ENCODE data around the gene MSANTD4. TPM values are rescaled to one million over a fixed set of nuclear protein-coding genes. Genes with fewer than 3 reads are reported as not detected.
"Not testable (repeated sequence)": the region's sequence is repeated elsewhere in the genome, so short reads cannot be mapped to it uniquely, and the experiment has no call there.

MSANTD4 gene
- total and polyA plus RNA-seq, 2 experiments from 2014 or later: 9.8 to 22.6 TPM

DNA sequence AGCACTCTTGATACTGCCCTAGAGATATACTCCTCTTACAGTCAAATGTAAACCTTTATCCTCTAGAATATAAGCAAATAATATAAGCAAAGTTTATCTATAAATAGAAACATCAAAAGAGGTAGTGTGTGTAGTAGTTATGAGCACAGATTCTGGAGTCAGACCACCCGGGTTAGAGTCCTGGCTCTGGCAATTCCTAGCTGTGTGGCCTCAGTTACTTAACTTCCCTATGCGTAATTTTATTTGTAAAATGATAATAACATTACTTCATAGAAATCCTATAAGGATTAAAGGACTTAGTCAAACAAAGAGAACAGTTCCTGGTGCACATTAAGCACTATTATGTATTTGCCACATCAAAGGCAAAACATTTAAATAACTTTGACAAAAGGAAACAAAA is 7.0 kb downstream of the MSANTD4 start:
- 100% methylated on average over 2 of the region's 2 CpGs for WGBS, 2 experiments (ENCODE audit: low coverage in 1 of 2, low lambda C conversion rate in 2 of 2, missing lambda C conversion rate in 2 of 2)
- TF ChIP-seq EZH2phosphoT487 (IDR thresholded peaks at IDR 0.05; ENCODE audit: insufficient read depth, low read depth): no peak
- no peak for TF ChIP-seq EZH2 (IDR thresholded peaks at IDR 0.05; ENCODE audit: insufficient read depth, poor library complexity, severe bottlenecking)
- Histone ChIP-seq H4K20me1 (ENCODE audit: insufficient read depth) (no peaks in the 10 kb centered on the region), H3K79me2 (ENCODE audit: insufficient read depth) (peaks cover 89% of the 10 kb centered on the region), H3K36me3 (ENCODE audit: low read depth) (peaks cover 8% of the 10 kb centered on the region), H2AFZ (no peak overlapping the region), H3K9me3 (ENCODE audit: low read depth) (no peaks in the 10 kb centered on the region), H3K4me1 (ENCODE audit: insufficient read depth) (peaks cover 5% of the 10 kb centered on the region; the same call in 1 of the 2 replicates), H3K9me2 (ENCODE audit: insufficient read depth) (no peaks in the 10 kb centered on the region), H3K27me3 (replicated peaks; ENCODE audit: insufficient read depth) (no peaks in the 10 kb centered on the region), H3K27ac (no peak overlapping the region), H3K4me3 (no peak overlapping the region), H3K4me2 (ENCODE audit: unreplicated experiment) (no peak overlapping the region), H3K9ac (no peak overlapping the region), H3F3A (ENCODE audit: insufficient read depth) (no peaks in the 10 kb centered on the region)
- no peak for DNase-seq
- in situ Hi-C loops (cut with MboI): no loop called here

GRCh38 chr11:106014620-106015019 is 7.4 kb downstream of the MSANTD4 start:
- 84% methylated on average over 2 of the region's 2 CpGs for WGBS, 2 experiments (ENCODE audit: low coverage in 1 of 2, low lambda C conversion rate in 2 of 2, missing lambda C conversion rate in 2 of 2)
- Histone ChIP-seq H3K79me2 (ENCODE audit: insufficient read depth) (peaks cover 84% of the 10 kb centered on the region), H3F3A (ENCODE audit: insufficient read depth) (no peaks in the 10 kb centered on the region)

GRCh38 chr11:106014035-106014434 is 8.0 kb downstream of the MSANTD4 start:
- Histone ChIP-seq H3K27ac (no peak overlapping the region), H2AFZ (no peak overlapping the region), H3F3A (ENCODE audit: insufficient read depth) (no peaks in the 10 kb centered on the region), H3K79me2 (ENCODE audit: insufficient read depth) (peaks cover 83% of the 10 kb centered on the region), H4K20me1 (ENCODE audit: insufficient read depth) (no peaks in the 10 kb centered on the region), H3K4me3 (no peak overlapping the region), H3K4me1 (ENCODE audit: insufficient read depth) (peaks cover 5% of the 10 kb centered on the region; the same call in 1 of the 2 replicates), H3K9me2 (ENCODE audit: insufficient read depth) (no peaks in the 10 kb centered on the region), H3K9me3 (ENCODE audit: low read depth) (no peaks in the 10 kb centered on the region), H3K9ac (no peak overlapping the region), H3K36me3 (ENCODE audit: low read depth) (peaks cover 18% of the 10 kb centered on the region), H3K27me3 (replicated peaks; ENCODE audit: insufficient read depth) (no peaks in the 10 kb centered on the region), H3K4me2 (ENCODE audit: unreplicated experiment) (no peak overlapping the region)
- DNase-seq: no peak
- no peak for TF ChIP-seq EZH2phosphoT487 (IDR thresholded peaks at IDR 0.05; ENCODE audit: insufficient read depth, low read depth)
- TF ChIP-seq EZH2 (IDR thresholded peaks at IDR 0.05; ENCODE audit: insufficient read depth, poor library complexity, severe bottlenecking): no peak
- WGBS, 2 experiments (ENCODE audit: low coverage in 1 of 2, low lambda C conversion rate in 2 of 2, missing lambda C conversion rate in 2 of 2): 98 to 100% methylated on average over 2 of the region's 2 CpGs
- in situ Hi-C loops (cut with MboI): no loop called here

More at GRCh38 chr11:106014620-106015019, 7.4 kb downstream of the MSANTD4 start:
- in situ Hi-C loops (cut with MboI): no loop called here
- Histone ChIP-seq H4K20me1 (ENCODE audit: insufficient read depth) (no peaks in the 10 kb centered on the region), H3K27me3 (replicated peaks; ENCODE audit: insufficient read depth) (no peaks in the 10 kb centered on the region), H2AFZ (no peak overlapping the region), H3K4me1 (ENCODE audit: insufficient read depth) (peaks cover 5% of the 10 kb centered on the region; the same call in 1 of the 2 replicates), H3K9me2 (ENCODE audit: insufficient read depth) (no peaks in the 10 kb centered on the region), H3K9me3 (ENCODE audit: low read depth) (no peaks in the 10 kb centered on the region), H3K9ac (no peak overlapping the region), H3K4me2 (ENCODE audit: unreplicated experiment) (no peak overlapping the region), H3K27ac (no peak overlapping the region), H3K4me3 (no peak overlapping the region), H3K36me3 (ENCODE audit: low read depth) (peaks cover 12% of the 10 kb centered on the region)
- TF ChIP-seq EZH2phosphoT487 (IDR thresholded peaks at IDR 0.05; ENCODE audit: insufficient read depth, low read depth) (no peak), EZH2 (IDR thresholded peaks at IDR 0.05; ENCODE audit: insufficient read depth, poor library complexity, severe bottlenecking) (no peak)
- DNase-seq: no peak

DNA sequence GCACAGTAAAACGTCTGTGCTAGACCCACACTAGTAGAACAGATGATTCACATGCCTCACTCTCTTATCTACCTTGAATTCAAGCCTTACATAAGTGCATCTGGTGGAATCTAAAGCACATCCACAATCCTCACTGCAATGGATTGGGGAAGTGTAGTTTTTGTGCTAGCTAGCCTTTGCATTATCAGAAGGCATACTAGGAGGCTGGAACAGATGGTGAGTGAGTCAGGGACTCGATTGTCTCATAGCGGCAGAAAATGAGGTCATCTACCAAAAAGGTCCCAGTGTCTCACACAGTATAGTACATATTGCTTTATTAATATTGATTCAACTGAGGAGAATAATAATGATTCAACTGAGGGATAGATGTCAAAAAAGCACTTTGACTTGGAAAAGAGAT is 9.3 kb downstream of the MSANTD4 start:
- Histone ChIP-seq H3K4me2 (ENCODE audit: unreplicated experiment) (no peak overlapping the region), H3K36me3 (ENCODE audit: low read depth) (peaks cover 30% of the 10 kb centered on the region), H3K9ac (no peak overlapping the region), H2AFZ (no peak overlapping the region), H3K27me3 (replicated peaks; ENCODE audit: insufficient read depth) (no peaks in the 10 kb centered on the region), H3F3A (ENCODE audit: insufficient read depth) (no peaks in the 10 kb centered on the region), H3K79me2 (ENCODE audit: insufficient read depth) (peaks cover 83% of the 10 kb centered on the region), H3K9me2 (ENCODE audit: insufficient read depth) (no peaks in the 10 kb centered on the region), H3K9me3 (ENCODE audit: low read depth) (no peaks in the 10 kb centered on the region), H4K20me1 (ENCODE audit: insufficient read depth) (no peaks in the 10 kb centered on the region), H3K27ac (no peak overlapping the region), H3K4me3 (no peak overlapping the region), H3K4me1 (ENCODE audit: insufficient read depth) (peaks cover 5% of the 10 kb centered on the region; the same call in 1 of the 2 replicates)
- TF ChIP-seq EZH2phosphoT487 (IDR thresholded peaks at IDR 0.05; ENCODE audit: insufficient read depth, low read depth) (no peak), EZH2 (IDR thresholded peaks at IDR 0.05; ENCODE audit: insufficient read depth, poor library complexity, severe bottlenecking) (no peak)
- WGBS, 2 experiments (ENCODE audit: low coverage in 1 of 2, low lambda C conversion rate in 2 of 2, missing lambda C conversion rate in 2 of 2): 60 to 72% methylated on average over 3 of the region's 3 CpGs
- DNase-seq: peak; percentile 54
- in situ Hi-C loops (cut with MboI): no loop called here

- H3K4me3 ChIP-seq: no peak overlapping the region
- no peak overlapping the region for H2AFZ ChIP-seq
- H3K4me1 ChIP-seq (ENCODE audit: insufficient read depth): peaks cover 5% of the 10 kb centered on the region; the same call in 1 of the 2 replicates
- 95 to 97% methylated on average over 2 of the region's 2 CpGs for WGBS, 2 experiments (ENCODE audit: low coverage in 1 of 2, low lambda C conversion rate in 2 of 2, missing lambda C conversion rate in 2 of 2)
- in situ Hi-C loops (cut with MboI): no loop called here
- TF ChIP-seq EZH2phosphoT487 (IDR thresholded peaks at IDR 0.05; ENCODE audit: insufficient read depth, low read depth) (no peak), EZH2 (IDR thresholded peaks at IDR 0.05; ENCODE audit: insufficient read depth, poor library complexity, severe bottlenecking) (no peak)
- H3K9me3 ChIP-seq (ENCODE audit: low read depth): no peaks in the 10 kb centered on the region
- no peaks in the 10 kb centered on the region for H3K9me2 ChIP-seq (ENCODE audit: insufficient read depth)
- H3K9ac ChIP-seq: no peak overlapping the region
- no peak overlapping the region for H3K27ac ChIP-seq
- no peaks in the 10 kb centered on the region for H4K20me1 ChIP-seq (ENCODE audit: insufficient read depth)
- H3K79me2 ChIP-seq (ENCODE audit: insufficient read depth): peaks cover 72% of the 10 kb centered on the region
- peak; percentile 7 for DNase-seq
- H3K27me3 ChIP-seq (replicated peaks; ENCODE audit: insufficient read depth): no peaks in the 10 kb centered on the region
- no peaks in the 10 kb centered on the region for H3F3A ChIP-seq (ENCODE audit: insufficient read depth)
- H3K36me3 ChIP-seq (ENCODE audit: low read depth): peaks cover 35% of the 10 kb centered on the region
- H3K4me2 ChIP-seq (ENCODE audit: unreplicated experiment): peak overlapping the region; percentile 20
These were observed 10.6 kb downstream of the MSANTD4 start for GRCh38 chr11:106011481-106011880.

GRCh38 chr11:106003094-106003493 is 18.9 kb downstream of the MSANTD4 start:
- H3K36me3 ChIP-seq (ENCODE audit: low read depth): peaks cover 18% of the 10 kb centered on the region; the same call in 1 of the 2 replicates
- H3F3A ChIP-seq (ENCODE audit: insufficient read depth); H3K9ac ChIP-seq; H3K9me3 ChIP-seq (ENCODE audit: low read depth); H3K27me3 ChIP-seq (replicated peaks; ENCODE audit: insufficient read depth); H3K9me2 ChIP-seq (ENCODE audit: insufficient read depth); H4K20me1 ChIP-seq (ENCODE audit: insufficient read depth); H2AFZ ChIP-seq; H3K4me3 ChIP-seq; H3K79me2 ChIP-seq (ENCODE audit: insufficient read depth); H3K4me2 ChIP-seq (ENCODE audit: unreplicated experiment); DNase-seq; H3K4me1 ChIP-seq (ENCODE audit: insufficient read depth); H3K27ac ChIP-seq; in situ Hi-C loops (cut with MboI): not testable (repeated sequence)
- WGBS, 2 experiments (ENCODE audit: low coverage in 1 of 2, low lambda C conversion rate in 2 of 2, missing lambda C conversion rate in 2 of 2): 93 to 99% methylated on average over 4 of the region's 4 CpGs

All from GM23248 (cell line).